Activated CD8-positive, alpha-beta memory T cell treated with anti-CD3 and anti-CD28 coated beads, Interleukin-2, amount 10 ng/mL, durations not matched to agents 7 days and 5 days (primary cell): Measurements from ENCODE around the gene SLC39A11. TPM values are rescaled to one million over a fixed set of nuclear protein-coding genes. Genes with fewer than 3 reads are reported as not detected.

Source experiments
- total RNA-seq, 2 experiments: library from RNA; stranded (reverse); gene quantifications; one replicate each; pipeline ENCODE4 v1.2.3, GENCODE V29; 2021

The SLC39A11 gene
- total RNA-seq, 2 experiments from 2014 or later, result 16.8 to 25.5 TPM

Other genes with a start within 250 kb of the SLC39A11 start
- under 1 TPM in 1 of 2 experiments, not detected in 1; 0.40 TPM for gene SSTR2, start 72.3 kb upstream of the SLC39A11 start, total RNA-seq
- gene COG1, start 100.4 kb upstream of the SLC39A11 start, total RNA-seq, result 10 to 100 TPM; 26.6 to 33.9 TPM
- not detected for gene CPSF4L, start 169.2 kb upstream of the SLC39A11 start, total RNA-seq
- 1 to 10 TPM; 1.3 to 1.5 TPM for gene CDC42EP4, start 219.3 kb upstream of the SLC39A11 start, total RNA-seq